Endothelial cell of umbilical vein (primary cell): ENCODE data around the gene PAX5. TPM values are rescaled to one million over a fixed set of nuclear protein-coding genes. Genes with fewer than 3 reads are reported as not detected.

Source experiments
- BruUV-seq: library from RNA; stranded (reverse); fragments of 400-500 nt; replicated peaks from 2 replicates; lab custom pipeline; 2021; lab: Mats Ljungman, UMichigan
- CTCF ChIA-PET: fragments of 300-600, 350-600 bp; sonication (Branson Sonifier 250); formaldehyde crosslinking; loops from one replicate; lab custom pipeline; 2021; ENCODE audit warnings: antibody characterized with exemption, inconsistent platforms; lab: Charles Lee
- POLR2A ChIA-PET: fragments of 300-600, 350-600 bp; sonication (Branson Sonifier 250); formaldehyde crosslinking; loops from one replicate; lab custom pipeline; 2021; ENCODE audit warnings: antibody characterized with exemption, inconsistent platforms; lab: Charles Lee
- DNase-seq: peaks from one replicate; pipeline ENCODE4 v3.0.0-alpha.2; 2011; ENCODE audit warnings: low read depth, low spot score
- FAIRE-seq: peaks from 2 replicates; lab custom pipeline; 2011; peaks lifted over from hg19 to GRCh38; lab: Jason Lieb, UNC
- H2AFZ ChIP-seq: 2 replicates; pipeline ENCODE4 v1.6.0; 2012; ENCODE audit warnings: low read depth, low read length, control low read depth, inconsistent platforms
- H3K27ac ChIP-seq: 2 replicates; pipeline ENCODE4 v1.5.1; 2011; ENCODE audit warnings: low read depth, mild to moderate bottlenecking, control low read depth, low read length, moderate library complexity; ENCODE audit not compliant: insufficient read depth
- H3K27me3 ChIP-seq, 2 experiments: 2 replicates each; pipeline versions ENCODE4 v1.6.0 to v1.6.1; 2011; ENCODE audit warnings: low read length in 2 of 2, mixed read lengths in 1 of 2; ENCODE audit not compliant: control insufficient read depth in 2 of 2, insufficient read depth in 2 of 2
- H3K36me3 ChIP-seq, 2 experiments: 2 replicates in 1 of 2; 3 replicates in 1 of 2; pipeline ENCODE4 v1.5.1; 2011; ENCODE audit warnings: low read length in 2 of 2, mild to moderate bottlenecking in 1 of 2, moderate library complexity in 1 of 2; ENCODE audit not compliant: control insufficient read depth in 2 of 2, insufficient read depth in 2 of 2; ENCODE audit errors: extremely low read depth in 1 of 2
- H3K4me1 ChIP-seq: 3 replicates; pipeline ENCODE4 v1.5.1; 2011; ENCODE audit warnings: mild to moderate bottlenecking, low read length; ENCODE audit not compliant: control insufficient read depth, insufficient read depth; ENCODE audit errors: extremely low read depth
- H3K4me2 ChIP-seq: 2 replicates; pipeline ENCODE4 v1.6.1; 2011; ENCODE audit warnings: low read length, control low read depth, mixed read lengths; ENCODE audit not compliant: insufficient read depth
- H3K4me3 ChIP-seq, 3 experiments: fragments of 200-600 bp in 1 of 3; sonication (generic), shearing (Covaris generic) in 1 of 3; replicated peaks in 1 of 3; 2 replicates each; pipeline ENCODE4 v1.5.1; 2011 to 2016; ENCODE audit warnings: control low read depth in 3 of 3, low read length in 3 of 3, mild to moderate bottlenecking in 2 of 3, inconsistent platforms in 1 of 3, low read depth in 1 of 3, moderate library complexity in 1 of 3; ENCODE audit not compliant: insufficient read depth in 1 of 3
- H3K79me2 ChIP-seq: 2 replicates; pipeline ENCODE4 v1.6.0; 2012; ENCODE audit warnings: low read length, inconsistent platforms; ENCODE audit not compliant: control insufficient read depth, insufficient read depth
- H3K9ac ChIP-seq: replicated peaks from 2 replicates; pipeline ENCODE3; 2011; ENCODE audit warnings: low read length, control low read depth; ENCODE audit not compliant: insufficient read depth; ENCODE audit errors: extremely low read depth
- H3K9me1 ChIP-seq: replicated peaks from 3 replicates; pipeline ENCODE4 v1.6.0; 2011; ENCODE audit warnings: mild to moderate bottlenecking, low read length; ENCODE audit not compliant: control insufficient read depth, insufficient read depth; ENCODE audit errors: extremely low read depth
- H3K9me3 ChIP-seq: replicated peaks from 2 replicates; pipeline ENCODE4 v1.5.1; 2012; ENCODE audit warnings: low read length, inconsistent platforms; ENCODE audit not compliant: control insufficient read depth, insufficient read depth
- H4K20me1 ChIP-seq: replicated peaks from 2 replicates; pipeline ENCODE3; 2011; ENCODE audit warnings: mild to moderate bottlenecking, low read length; ENCODE audit not compliant: control insufficient read depth, insufficient read depth; ENCODE audit errors: extremely low read depth
- CTCF ChIP-seq, 2 donors: IDR thresholded peaks; 1 replicate in 1 of 2; 2 replicates in 1 of 2; pipeline ENCODE4 v1.5.1; 2011; ENCODE audit warnings: low read length in 2 of 2, mild to moderate bottlenecking in 2 of 2, moderate library complexity in 2 of 2, control low read depth in 1 of 2, inconsistent platforms in 1 of 2, low read depth in 1 of 2; ENCODE audit not compliant: insufficient read depth in 1 of 2; ENCODE audit errors: extremely low read depth in 1 of 2
- EZH2 ChIP-seq: IDR thresholded peaks from 2 replicates; pipeline ENCODE4 v1.6.1; 2012; ENCODE audit warnings: borderline replicate concordance, low read depth, mild to moderate bottlenecking, moderate library complexity, low read length, inconsistent platforms; ENCODE audit not compliant: severe bottlenecking
- FOS ChIP-seq: IDR thresholded peaks from 2 replicates; pipeline ENCODE4 v1.6.1; 2011; ENCODE audit warnings: mild to moderate bottlenecking, low read length, moderate library complexity, borderline replicate concordance; ENCODE audit not compliant: insufficient read depth
- GATA2 ChIP-seq: IDR thresholded peaks from 2 replicates; pipeline ENCODE4 v1.7.0; 2011; ENCODE audit warnings: low read depth, mild to moderate bottlenecking, moderate library complexity, mixed read lengths, low read length; ENCODE audit not compliant: insufficient read length, insufficient read depth
- JUN ChIP-seq: IDR thresholded peaks from 2 replicates; pipeline ENCODE4 v1.6.1; 2011; ENCODE audit warnings: borderline replicate concordance, low read depth; ENCODE audit not compliant: insufficient read length, insufficient read depth
- MAX ChIP-seq: IDR thresholded peaks from 2 replicates; pipeline ENCODE4 v1.6.1; 2011; ENCODE audit not compliant: insufficient read depth, insufficient read length
- MYC ChIP-seq: IDR thresholded peaks from one replicate; pipeline ENCODE4 v1.6.1; 2011; ENCODE audit warnings: mild to moderate bottlenecking, low read depth, low read length
- POLR2A ChIP-seq: IDR thresholded peaks from 2 replicates; pipeline ENCODE4 v1.6.1; 2012; ENCODE audit warnings: low read depth, mild to moderate bottlenecking, control low read depth, low read length
- POLR2AphosphoS5 ChIP-seq: IDR thresholded peaks from 2 replicates; pipeline ENCODE4 v1.6.1; 2012; ENCODE audit warnings: low read depth, mild to moderate bottlenecking, control low read depth, low read length, moderate library complexity; ENCODE audit not compliant: insufficient read depth
- dilution Hi-C: fragments of 300-500 bp; cut with MboI; formaldehyde crosslinking; loops from one replicate; pipeline ENCODE4 v1.15.0; 2019; ENCODE audit warnings: low sequenced_read_pairs; ENCODE audit not compliant: extremely low pct_ligation_motif_present
- intact Hi-C: fragments of 100-400 bp; cut with micrococcal nuclease; formaldehyde crosslinking; loops from one replicate; pipeline ENCODE4 v1.10.0; 2022
- polyA plus RNA-seq, 4 experiments: library from polyadenylated mRNA; depleted of rRNA in 3 of 4; stranded (reverse) in 3 of 4; unstranded in 1 of 4; fragments of >200 nt; gene quantifications; 2 replicates each; pipeline versions ENCODE4 v1.2.1 to v1.2.3, GENCODE V29; 2011 to 2012; ENCODE audit warnings: missing spikeins in 1 of 4
- total RNA-seq: library from RNA; stranded (reverse); gene quantifications from 2 replicates; pipeline ENCODE4 v1.2.3, GENCODE V29; 2021

Gene PAX5
- total and polyA plus RNA-seq, 2 donors (not counting 3 experiments of a cell fraction or from before 2014, with no cell fraction given), result not detected

- Histone ChIP-seq H3K4me2 (no peak overlapping the region), H3K9me3 (no peaks in the 10 kb centered on the region), H3K79me2 (no peaks in the 10 kb centered on the region), H3K9ac (no peak overlapping the region), H2AFZ (no peak overlapping the region), H3K4me3 (no peak overlapping the region), H3K36me3 (no peaks in the 10 kb centered on the region), H3K27ac (no peak overlapping the region), H3K9me1 (no peaks in the 10 kb centered on the region), H4K20me1 (no peaks in the 10 kb centered on the region), H3K27me3 (peaks cover 40 to 50% of the 10 kb centered on the region in 2 experiments), H3K4me1 (no peaks in the 10 kb centered on the region)
- DNase-seq, result no peak
- CTCF ChIA-PET, result interaction anchor here (2.4 kb wide), 1 partner anchor 11 kb away, joined by 8 read pairs; no protein-coding TSS in a partner anchor
- intact Hi-C loops (no loop called here), dilution Hi-C loops (no loop called here)
- TF ChIP-seq EZH2 (no peak), FOS (no peak), JUN (no peak), POLR2A (no peak), POLR2AphosphoS5 (no peak), MYC (no peak), CTCF (IDR thresholded peaks at IDR 0.05; ENCODE audit: extremely low read depth in 1 of 2, insufficient read depth in 1 of 2, low read depth in 1 of 2, low read length in 2 of 2) (no peak), GATA2 (no peak), MAX (no peak)
- FAIRE-seq, result no peak
- no TSS peak for BruUV-seq
- POLR2A ChIA-PET, result no interaction called here
Observed at GRCh38 chr9:37007295-37007694, 26.8 kb downstream of the PAX5 start.
